Osteoblast (primary cell): ENCODE results near the gene OSTF1. TPM values are rescaled to one million over a fixed set of nuclear protein-coding genes. Genes with fewer than 3 reads are reported as not detected.

ENCODE experiments used
- DNase-seq: peaks from one replicate; pipeline ENCODE4 v3.0.0; 2011; ENCODE audit warnings: low spot score, mixed read lengths; ENCODE audit not compliant: insufficient read length; ENCODE audit errors: missing footprints
- H2AFZ ChIP-seq: 2 replicates; pipeline ENCODE4 v1.6.0; 2011; ENCODE audit warnings: mild to moderate bottlenecking, low read length
- H3K27ac ChIP-seq: 2 replicates; pipeline ENCODE4 v1.5.1; 2011; ENCODE audit warnings: mild to moderate bottlenecking, low read depth, low read length, moderate library complexity
- H3K27me3 ChIP-seq: 2 replicates; pipeline ENCODE4 v1.6.0; 2012; ENCODE audit warnings: mild to moderate bottlenecking, control low read depth, inconsistent platforms, low read length, moderate library complexity; ENCODE audit not compliant: insufficient read depth
- H3K36me3 ChIP-seq: 2 replicates; pipeline ENCODE4 v1.5.1; 2011; ENCODE audit warnings: mild to moderate bottlenecking, low read length, control low read depth, moderate library complexity; ENCODE audit not compliant: insufficient read depth
- H3K4me1 ChIP-seq: 2 replicates; pipeline ENCODE4 v1.5.1; 2011; ENCODE audit warnings: mild to moderate bottlenecking, low read length, control low read depth, moderate library complexity; ENCODE audit not compliant: insufficient read depth
- H3K4me2 ChIP-seq: 2 replicates; pipeline ENCODE4 v1.6.0; 2011; ENCODE audit warnings: mild to moderate bottlenecking, low read length; ENCODE audit not compliant: insufficient read depth
- H3K4me3 ChIP-seq: fragments of 200-600 bp; sonication (generic); 3 replicates; pipeline ENCODE4 v1.5.1; 2012; ENCODE audit warnings: mild to moderate bottlenecking, low read length, inconsistent platforms; ENCODE audit not compliant: insufficient read depth
- H3K79me2 ChIP-seq: 2 replicates; pipeline ENCODE4 v1.6.0; 2012; ENCODE audit warnings: mild to moderate bottlenecking, low read length, control low read depth, inconsistent platforms; ENCODE audit not compliant: insufficient read depth
- H3K9me3 ChIP-seq: 2 replicates; pipeline ENCODE4 v1.5.1; 2011; ENCODE audit warnings: low read depth, low read length, control low read depth
- H4K20me1 ChIP-seq: 2 replicates; pipeline ENCODE4 v1.6.0; 2012; ENCODE audit warnings: mild to moderate bottlenecking, low read length, control low read depth; ENCODE audit not compliant: insufficient read depth
- CTCF ChIP-seq: IDR thresholded peaks from 2 replicates; pipeline ENCODE4 v1.5.1; 2011; ENCODE audit warnings: mild to moderate bottlenecking, low read depth, low read length, moderate library complexity; ENCODE audit errors: extremely low read depth
- total RNA-seq: library from RNA; depleted of rRNA; stranded (reverse); fragments of >200 nt; gene quantifications from 2 replicates; pipeline ENCODE4 v1.2.3, GENCODE V29; 2012

Gene OSTF1
- total RNA-seq, 1 donor: 30.0 TPM

GRCh38 chr9:75054368-75055001 lies 33.8 kb upstream of the OSTF1 start:
- Histone ChIP-seq H3K9me3 (no peaks in the 10 kb centered on the region), H4K20me1 (no peaks in the 10 kb centered on the region), H3K4me1 (no peaks in the 10 kb centered on the region), H3K79me2 (no peaks in the 10 kb centered on the region), H3K27ac (no peak overlapping the region), H3K4me2 (no peak overlapping the region), H3K4me3 (no peak overlapping the region), H3K36me3 (no peaks in the 10 kb centered on the region), H3K27me3 (no peaks in the 10 kb centered on the region), H2AFZ (no peak overlapping the region)
- TF ChIP-seq CTCF: no peak
- peak; percentile 44 for DNase-seq

- TF ChIP-seq CTCF: no peak
- Histone ChIP-seq H3K4me3 (no peak overlapping the region), H4K20me1 (no peaks in the 10 kb centered on the region), H3K4me2 (no peak overlapping the region), H3K79me2 (no peaks in the 10 kb centered on the region), H3K36me3 (peaks cover 13% of the 10 kb centered on the region), H3K9me3 (no peaks in the 10 kb centered on the region), H2AFZ (no peak overlapping the region), H3K27me3 (no peaks in the 10 kb centered on the region), H3K4me1 (peaks cover 18% of the 10 kb centered on the region), H3K27ac (no peak overlapping the region)
- DNase-seq: no peak
Observed at GRCh38 chr9:75061169-75061568, 27.1 kb upstream of the OSTF1 start.

- Histone ChIP-seq H3K4me2 (no peak overlapping the region), H2AFZ (no peak overlapping the region), H4K20me1 (no peaks in the 10 kb centered on the region), H3K27me3 (no peaks in the 10 kb centered on the region), H3K36me3 (peaks cover 13% of the 10 kb centered on the region), H3K4me1 (peaks cover 18% of the 10 kb centered on the region), H3K27ac (no peak overlapping the region), H3K4me3 (no peak overlapping the region), H3K79me2 (no peaks in the 10 kb centered on the region), H3K9me3 (no peaks in the 10 kb centered on the region)
- TF ChIP-seq CTCF: no peak
- no peak for DNase-seq
Observed at GRCh38 chr9:75063556-75064305, 24.6 kb upstream of the OSTF1 start.

GRCh38 chr9:75064307-75065025 lies 23.8 kb upstream of the OSTF1 start:
- Histone ChIP-seq H3K9me3 (no peaks in the 10 kb centered on the region), H2AFZ (no peak overlapping the region), H3K4me2 (no peak overlapping the region), H3K27ac (no peak overlapping the region), H3K27me3 (no peaks in the 10 kb centered on the region), H3K79me2 (no peaks in the 10 kb centered on the region), H3K36me3 (peaks cover 13% of the 10 kb centered on the region), H4K20me1 (no peaks in the 10 kb centered on the region), H3K4me1 (peaks cover 18% of the 10 kb centered on the region), H3K4me3 (no peak overlapping the region)
- DNase-seq: peak; percentile 81
- no peak for TF ChIP-seq CTCF
